RWPE2 (cell line): Measurements from ENCODE around the gene ANKS1B.

Source experiments
- ATAC-seq: fragments of 200-7000 bp; cut with Tn5 transposase; 3 replicates; pipeline ENCODE4 v1.9.1; 2021; ENCODE audit warnings: low read depth
- DNase-seq: peaks from one replicate; pipeline ENCODE4 v3.0.0-alpha.2; 2020; ENCODE audit warnings: low spot score
- H3K27ac ChIP-seq: fragments of 450-650 bp; 2 replicates; pipeline ENCODE4 v1.5.1; 2017; ENCODE audit warnings: mild to moderate bottlenecking; ENCODE audit not compliant: poor library complexity, severe bottlenecking
- H3K27me3 ChIP-seq: fragments of 250-450 bp; sonication (Bioruptor Pico); 2 replicates; pipeline ENCODE4 v1.5.1; 2021; ENCODE audit warnings: mild to moderate bottlenecking, moderate library complexity; ENCODE audit not compliant: insufficient read depth, poor library complexity, severe bottlenecking
- H3K36me3 ChIP-seq: fragments of 250-450 bp; sonication (Bioruptor Pico); 2 replicates; pipeline ENCODE4 v1.5.1; 2020; ENCODE audit warnings: low read depth, mild to moderate bottlenecking, moderate library complexity
- H3K4me1 ChIP-seq: fragments of 250-450 bp; sonication (Bioruptor Pico); 2 replicates; pipeline ENCODE4 v1.5.1; 2021; ENCODE audit warnings: mild to moderate bottlenecking, moderate library complexity; ENCODE audit not compliant: insufficient read depth, poor library complexity, severe bottlenecking
- H3K4me3 ChIP-seq: fragments of 250-450 bp; sonication (Bioruptor Pico); 2 replicates; pipeline ENCODE4 v1.5.1; 2021; ENCODE audit warnings: mild to moderate bottlenecking, moderate library complexity; ENCODE audit not compliant: severe bottlenecking
- H3K9me3 ChIP-seq: fragments of 250-450 bp; sonication (Bioruptor Pico); 2 replicates; pipeline ENCODE4 v1.5.1; 2021; ENCODE audit warnings: mild to moderate bottlenecking, moderate library complexity; ENCODE audit not compliant: severe bottlenecking
- CTCF ChIP-seq: fragments of 450-650 bp; IDR thresholded peaks from one replicate; pipeline ENCODE4 v1.5.1; 2017; ENCODE audit warnings: mild to moderate bottlenecking, moderate library complexity; ENCODE audit not compliant: poor library complexity, severe bottlenecking

ANKS1B gene

GRCh38 chr12:99436584-99436983 lies 548.2 kb downstream of the ANKS1B start:
- no peaks in the 10 kb centered on the region for H3K9me3 ChIP-seq
- H3K4me1 ChIP-seq: no peaks in the 10 kb centered on the region
- H3K27me3 ChIP-seq: no peaks in the 10 kb centered on the region
- no peaks in the 10 kb centered on the region for H3K36me3 ChIP-seq
- no peak for TF ChIP-seq CTCF
- no peak overlapping the region for H3K27ac ChIP-seq
- ATAC-seq (no peak), DNase-seq (no peak)
- no peak overlapping the region for H3K4me3 ChIP-seq

GRCh38 chr12:99435095-99435791 lies 549.5 kb downstream of the ANKS1B start:
- H3K36me3 ChIP-seq: no peaks in the 10 kb centered on the region
- DNase-seq: no peak
- H3K9me3 ChIP-seq: no peaks in the 10 kb centered on the region
- H3K4me1 ChIP-seq: no peaks in the 10 kb centered on the region
- no peak for ATAC-seq
- H3K27ac ChIP-seq: no peak overlapping the region
- H3K4me3 ChIP-seq: no peak overlapping the region
- no peaks in the 10 kb centered on the region for H3K27me3 ChIP-seq
- no peak for TF ChIP-seq CTCF

- no peak overlapping the region for H3K27ac ChIP-seq
- no peaks in the 10 kb centered on the region for H3K27me3 ChIP-seq
- H3K4me3 ChIP-seq: no peak overlapping the region
- no peaks in the 10 kb centered on the region for H3K9me3 ChIP-seq
- ATAC-seq (no peak), DNase-seq (no peak)
- H3K36me3 ChIP-seq: no peaks in the 10 kb centered on the region
- no peak for TF ChIP-seq CTCF
- no peaks in the 10 kb centered on the region for H3K4me1 ChIP-seq
Observed at GRCh38 chr12:99433155-99433554, 551.6 kb downstream of the ANKS1B start.

GRCh38 chr12:99431203-99431602 lies 553.5 kb downstream of the ANKS1B start:
- Histone ChIP-seq H3K4me1 (no peaks in the 10 kb centered on the region), H3K36me3 (no peaks in the 10 kb centered on the region), H3K27me3 (no peaks in the 10 kb centered on the region), H3K27ac (no peak overlapping the region), H3K4me3 (no peak overlapping the region), H3K9me3 (no peaks in the 10 kb centered on the region)
- no peak for DNase-seq
- TF ChIP-seq CTCF: no peak
- no peak for ATAC-seq

GRCh38 chr12:99427104-99427503 lies 557.6 kb downstream of the ANKS1B start:
- Histone ChIP-seq H3K27ac (no peak overlapping the region), H3K4me1 (no peaks in the 10 kb centered on the region), H3K9me3 (peaks cover 3% of the 10 kb centered on the region), H3K36me3 (no peaks in the 10 kb centered on the region), H3K27me3 (no peaks in the 10 kb centered on the region), H3K4me3 (no peak overlapping the region)
- no peak for TF ChIP-seq CTCF
- DNase-seq (no peak), ATAC-seq (no peak)
